Neuronal stem cell (in vitro differentiated cells): Measurements from ENCODE around the gene ZNF563.
"Not testable (repeated sequence)": the region's sequence is repeated elsewhere in the genome, so short reads cannot be mapped to it uniquely, and the experiment has no call there.

Experiments
- DNase-seq: peaks from one replicate; pipeline ENCODE4 v3.0.0-alpha.2; 2013; ENCODE audit warnings: low spot score
- H2AFZ ChIP-seq: one replicate; pipeline ENCODE4 v1.6.1; 2013; ENCODE audit warnings: mild to moderate bottlenecking, low read length, inconsistent platforms
- H2AK5ac ChIP-seq: 2 replicates; pipeline ENCODE4 v1.6.1; 2013; ENCODE audit warnings: low read depth, mild to moderate bottlenecking, inconsistent platforms, low read length, moderate library complexity, mixed read lengths
- H2BK120ac ChIP-seq: 2 replicates; pipeline ENCODE4 v1.6.1; 2013; ENCODE audit warnings: low read depth, mild to moderate bottlenecking, inconsistent platforms, low read length, moderate library complexity, mixed read lengths
- H2BK12ac ChIP-seq: one replicate; pipeline ENCODE4 v1.6.1; 2013; ENCODE audit warnings: low read length, inconsistent platforms
- H2BK15ac ChIP-seq: 2 replicates; pipeline ENCODE4 v1.6.1; 2013; ENCODE audit warnings: mild to moderate bottlenecking, low read length, inconsistent platforms, mixed read lengths
- H2BK5ac ChIP-seq: one replicate; pipeline ENCODE4 v1.6.1; 2013; ENCODE audit warnings: inconsistent platforms, mild to moderate bottlenecking, low read length, moderate library complexity
- H3K14ac ChIP-seq: one replicate; pipeline ENCODE4 v1.6.1; 2013; ENCODE audit warnings: low read length, inconsistent platforms
- H3K18ac ChIP-seq: 2 replicates; pipeline ENCODE4 v1.6.1; 2013; ENCODE audit warnings: low read length, inconsistent platforms
- H3K23ac ChIP-seq: 2 replicates; pipeline ENCODE4 v1.6.1; 2013; ENCODE audit warnings: low read depth, mild to moderate bottlenecking, mixed read lengths, low read length, inconsistent platforms; ENCODE audit not compliant: poor library complexity
- H3K27ac ChIP-seq: replicated peaks from 3 replicates; pipeline ENCODE4 v1.5.1; 2013; ENCODE audit warnings: low read length, inconsistent platforms
- H3K27me3 ChIP-seq, 3 experiments: 2 replicates each; pipeline ENCODE4 v1.6.1; 2013; ENCODE audit warnings: low read length in 3 of 3, mild to moderate bottlenecking in 2 of 3, inconsistent platforms in 1 of 3, low read depth in 1 of 3, mixed read lengths in 1 of 3, moderate library complexity in 1 of 3; ENCODE audit not compliant: control insufficient read depth in 3 of 3, insufficient read depth in 3 of 3
- H3K36me3 ChIP-seq, 2 donors: replicated peaks in 1 of 2; 2 replicates each; pipeline ENCODE4 v1.6.1; 2013; ENCODE audit warnings: low read length in 2 of 2; ENCODE audit not compliant: control insufficient read depth in 2 of 2, insufficient read depth in 2 of 2
- H3K4ac ChIP-seq: 2 replicates; pipeline ENCODE4 v1.6.1; 2013; ENCODE audit warnings: inconsistent platforms, mild to moderate bottlenecking, low read length, moderate library complexity
- H3K4me1 ChIP-seq, 2 donors: 1 replicate in 1 of 2; 2 replicates in 1 of 2; pipeline ENCODE4 v1.6.1; 2013; ENCODE audit warnings: low read length in 2 of 2, low read depth in 1 of 2; ENCODE audit not compliant: control insufficient read depth in 2 of 2, insufficient read depth in 1 of 2
- H3K4me2 ChIP-seq: one replicate; pipeline ENCODE4 v1.6.1; 2013; ENCODE audit warnings: mild to moderate bottlenecking, low read length, inconsistent platforms; ENCODE audit not compliant: insufficient read depth, poor library complexity, severe bottlenecking
- H3K4me3 ChIP-seq, 2 donors: 2 replicates each; pipeline ENCODE4 v1.5.1; 2013; ENCODE audit warnings: low read length in 2 of 2, mild to moderate bottlenecking in 2 of 2, inconsistent platforms in 1 of 2, moderate library complexity in 1 of 2
- H3K79me1 ChIP-seq: one replicate; pipeline ENCODE4 v1.6.1; 2013; ENCODE audit warnings: low read depth, mild to moderate bottlenecking, inconsistent platforms, low read length, moderate library complexity
- H3K9ac ChIP-seq: one replicate; pipeline ENCODE4 v1.6.1; 2013; ENCODE audit warnings: mild to moderate bottlenecking, low read depth, low read length, inconsistent platforms; ENCODE audit not compliant: poor library complexity
- H3K9me3 ChIP-seq, 2 donors: replicated peaks in 1 of 2; 2 replicates each; pipeline versions ENCODE3 to v1.6.1; 2013; ENCODE audit warnings: low read length in 2 of 2, mild to moderate bottlenecking in 2 of 2, inconsistent platforms in 1 of 2, low read depth in 1 of 2, mixed read lengths in 1 of 2, moderate library complexity in 1 of 2; ENCODE audit not compliant: control insufficient read depth in 2 of 2, insufficient read depth in 1 of 2
- H4K8ac ChIP-seq: one replicate; pipeline ENCODE4 v1.6.1; 2013; ENCODE audit warnings: low read depth, mild to moderate bottlenecking, inconsistent platforms, low read length, moderate library complexity
- H4K91ac ChIP-seq: one replicate; pipeline ENCODE4 v1.6.1; 2013; ENCODE audit warnings: low read length, low read depth, mild to moderate bottlenecking, inconsistent platforms; ENCODE audit not compliant: poor library complexity
- WGBS, 2 donors: extraction: QIAGEN DNeasy Blood & Tissue Kit; methylation state at CpG; one replicate each; pipeline ENCODE4 v1.1.7; 2013; ENCODE audit warnings: missing lambda C conversion rate in 2 of 2, mixed read lengths in 1 of 2; ENCODE audit not compliant: insufficient read length in 2 of 2, insufficient replicate concordance in 1 of 2; ENCODE audit errors: extremely low coverage in 2 of 2; 5-methylcytosine and 5-hydroxymethylcytosine counted together

Gene ZNF563

GRCh38 chr19:12318782-12319413 lies 14.5 kb downstream of the ZNF563 start:
- H3K9me3 ChIP-seq: peaks cover 6 to 54% of the 10 kb centered on the region in 2 donors
- H4K91ac ChIP-seq: no peak overlapping the region
- no peak overlapping the region for H3K23ac ChIP-seq
- no peak overlapping the region for H3K4me3 ChIP-seq
- no peak overlapping the region for H3K14ac ChIP-seq
- peaks cover 0 to 48% of the 10 kb centered on the region in 2 donors for H3K36me3 ChIP-seq
- no peaks in the 10 kb centered on the region for H3K27me3 ChIP-seq
- no CpG with 5 or more reads among the region's 13 CpGs for WGBS, 2 donors
- no peak overlapping the region for H2AK5ac ChIP-seq
- no peak overlapping the region for H3K4ac ChIP-seq
- DNase-seq: no peak
- no peak overlapping the region for H4K8ac ChIP-seq
- H3K4me1 ChIP-seq: no peaks in the 10 kb centered on the region
- no peak overlapping the region for H2BK12ac ChIP-seq
- no peak overlapping the region for H3K9ac ChIP-seq
- no peak overlapping the region for H3K27ac ChIP-seq
- H3K4me2 ChIP-seq: no peak overlapping the region
- no peak overlapping the region for H2BK15ac ChIP-seq
- H2AFZ ChIP-seq: no peak overlapping the region
- H3K18ac ChIP-seq: no peak overlapping the region
- H2BK120ac ChIP-seq: no peak overlapping the region
- no peaks in the 10 kb centered on the region for H3K79me1 ChIP-seq
- H2BK5ac ChIP-seq: no peak overlapping the region

- no peak overlapping the region for H2AFZ ChIP-seq
- no peak overlapping the region for H3K27ac ChIP-seq
- H3K4me1 ChIP-seq: no peaks in the 10 kb centered on the region
- H3K23ac ChIP-seq: no peak overlapping the region
- H3K4me3 ChIP-seq: no peak overlapping the region
- no peak overlapping the region for H2BK12ac ChIP-seq
- no peak overlapping the region for H3K18ac ChIP-seq
- H3K9ac ChIP-seq: no peak overlapping the region
- H3K4ac ChIP-seq: no peak overlapping the region
- no peak overlapping the region for H4K91ac ChIP-seq
- no peaks in the 10 kb centered on the region for H3K79me1 ChIP-seq
- no peak overlapping the region for H2BK15ac ChIP-seq
- no CpG with 5 or more reads among the region's 7 CpGs for WGBS, 2 donors
- H4K8ac ChIP-seq: no peak overlapping the region
- peaks cover 0 to 18% of the 10 kb centered on the region in 2 donors for H3K36me3 ChIP-seq
- no peak overlapping the region for H2BK5ac ChIP-seq
- H3K14ac ChIP-seq: no peak overlapping the region
- no peak for DNase-seq
- H2AK5ac ChIP-seq: no peak overlapping the region
- no peak overlapping the region for H3K4me2 ChIP-seq
- H3K9me3 ChIP-seq: peaks cover 3 to 27% of the 10 kb centered on the region in 2 donors
- no peak overlapping the region for H2BK120ac ChIP-seq
- no peaks in the 10 kb centered on the region for H3K27me3 ChIP-seq
These were observed 18.9 kb downstream of the ZNF563 start for GRCh38 chr19:12314553-12314952.

- H3K18ac ChIP-seq, H3K23ac ChIP-seq, DNase-seq, H4K91ac ChIP-seq, H3K27me3 ChIP-seq, H3K4me3 ChIP-seq, H3K27ac ChIP-seq, H2BK120ac ChIP-seq, H2AK5ac ChIP-seq, H3K14ac ChIP-seq, H4K8ac ChIP-seq, H3K79me1 ChIP-seq, H3K9ac ChIP-seq, H2BK5ac ChIP-seq, H3K4ac ChIP-seq, H2BK15ac ChIP-seq, H3K36me3 ChIP-seq, H3K4me1 ChIP-seq, H3K4me2 ChIP-seq, H2AFZ ChIP-seq, H2BK12ac ChIP-seq: not testable (repeated sequence)
- no CpG with 5 or more reads among the region's 12 CpGs for WGBS, 2 donors
- peaks cover 9 to 12% of the 10 kb centered on the region in 2 donors for H3K9me3 ChIP-seq
These were observed 24.5 kb downstream of the ZNF563 start for GRCh38 chr19:12308891-12309290.

- peak overlapping the region; percentile 75 for H3K9ac ChIP-seq
- no peaks in the 10 kb centered on the region for H3K4me1 ChIP-seq
- no peak overlapping the region for H4K8ac ChIP-seq
- no peak for DNase-seq
- WGBS, 2 donors: no CpG with 5 or more reads among the region's 11 CpGs
- no peak overlapping the region for H2BK12ac ChIP-seq
- peak overlapping the region; percentile 37 for H3K23ac ChIP-seq
- H2AK5ac ChIP-seq: no peak overlapping the region
- H2BK5ac ChIP-seq: no peak overlapping the region
- no peak overlapping the region for H2BK15ac ChIP-seq
- H2AFZ ChIP-seq: peak overlapping the region; percentile 93
- H3K4ac ChIP-seq: no peak overlapping the region
- H2BK120ac ChIP-seq: no peak overlapping the region
- H3K36me3 ChIP-seq: peaks cover 0 to 28% of the 10 kb centered on the region in 2 donors
- no peaks in the 10 kb centered on the region for H3K27me3 ChIP-seq
- H4K91ac ChIP-seq: no peak overlapping the region
- H3K18ac ChIP-seq: peak overlapping the region; percentile 92
- peak overlapping the region; percentile 57 for H3K27ac ChIP-seq
- peaks cover 0 to 31% of the 10 kb centered on the region in 2 donors for H3K9me3 ChIP-seq
- peak overlapping the region; percentile 61 for H3K4me2 ChIP-seq
- no peaks in the 10 kb centered on the region for H3K79me1 ChIP-seq
- peak overlapping the region; percentile 87 for H3K14ac ChIP-seq
- peak overlapping the region; percentile 81 to 98 for H3K4me3 ChIP-seq
These were observed 38.2 kb downstream of the ZNF563 start for GRCh38 chr19:12295191-12295590.
